Stimulated activated CD4-positive, alpha-beta T cell treated with anti-CD3 and anti-CD28 coated beads, Interleukin-1b, Interleukin-23, amount 100 ng/mL, for 48 hours (primary cell): Measurements from ENCODE around the gene SLC6A17.

Experiments used
- DNase-seq: peaks from one replicate; pipeline ENCODE4 v3.0.0-alpha.2; 2020

SLC6A17 gene

DNA sequence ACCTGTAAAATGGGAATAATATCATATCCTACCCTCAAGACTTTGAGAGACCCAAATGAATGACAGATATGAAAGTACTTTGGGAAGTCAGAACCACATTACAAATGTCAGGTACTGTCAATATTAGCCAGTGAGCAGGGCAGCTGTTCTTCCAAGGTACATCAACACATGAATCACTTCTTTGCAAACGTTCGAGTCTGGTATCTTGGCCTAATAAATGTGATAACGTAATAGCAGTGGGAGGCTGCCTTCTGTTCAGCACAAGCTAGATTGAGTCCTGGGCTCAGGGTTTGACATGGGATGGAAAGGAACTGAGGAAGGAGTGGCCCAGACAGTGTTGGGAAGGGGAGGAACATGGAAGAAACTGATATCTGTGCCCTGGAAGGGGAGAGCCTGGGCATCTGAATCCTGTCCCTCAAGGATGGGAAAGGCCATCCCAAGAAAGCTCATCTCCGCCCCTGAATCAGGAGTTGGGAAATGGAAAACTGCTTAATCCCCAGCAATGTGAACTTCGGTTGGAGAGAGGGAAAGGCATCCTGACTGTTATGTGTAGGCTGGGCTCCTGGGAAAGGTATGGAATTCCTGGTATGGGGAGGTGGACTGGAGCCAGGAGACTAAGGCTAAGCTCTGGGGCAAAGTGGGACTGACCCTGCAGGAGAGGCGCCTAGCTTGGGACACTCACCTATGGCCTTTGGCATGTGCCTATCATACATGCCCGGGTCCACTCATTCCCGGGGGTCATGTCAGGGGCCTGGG lies 74.1 kb downstream of the SLC6A17 start:
- no peak for DNase-seq

DNA sequence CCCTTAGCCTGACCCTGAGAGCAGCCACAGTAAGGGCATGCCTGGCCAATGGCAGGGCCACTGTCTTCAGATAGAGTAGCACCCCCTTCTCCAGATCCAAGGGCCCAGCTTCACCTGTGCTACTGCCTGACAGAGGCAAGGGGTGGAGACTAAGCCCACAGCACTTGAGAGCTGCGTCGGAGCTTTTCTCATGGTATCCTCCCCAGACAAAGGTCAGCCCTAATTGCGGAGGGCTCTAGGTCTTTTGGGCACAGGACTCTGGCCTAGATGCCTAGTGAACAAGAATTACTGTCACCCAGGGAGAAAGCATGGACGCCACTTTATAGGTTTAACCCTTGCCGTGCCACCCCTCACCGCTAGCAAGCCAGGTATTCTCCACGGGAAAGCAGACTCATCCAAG lies 74.9 kb downstream of the SLC6A17 start:
- DNase-seq: no peak

DNA sequence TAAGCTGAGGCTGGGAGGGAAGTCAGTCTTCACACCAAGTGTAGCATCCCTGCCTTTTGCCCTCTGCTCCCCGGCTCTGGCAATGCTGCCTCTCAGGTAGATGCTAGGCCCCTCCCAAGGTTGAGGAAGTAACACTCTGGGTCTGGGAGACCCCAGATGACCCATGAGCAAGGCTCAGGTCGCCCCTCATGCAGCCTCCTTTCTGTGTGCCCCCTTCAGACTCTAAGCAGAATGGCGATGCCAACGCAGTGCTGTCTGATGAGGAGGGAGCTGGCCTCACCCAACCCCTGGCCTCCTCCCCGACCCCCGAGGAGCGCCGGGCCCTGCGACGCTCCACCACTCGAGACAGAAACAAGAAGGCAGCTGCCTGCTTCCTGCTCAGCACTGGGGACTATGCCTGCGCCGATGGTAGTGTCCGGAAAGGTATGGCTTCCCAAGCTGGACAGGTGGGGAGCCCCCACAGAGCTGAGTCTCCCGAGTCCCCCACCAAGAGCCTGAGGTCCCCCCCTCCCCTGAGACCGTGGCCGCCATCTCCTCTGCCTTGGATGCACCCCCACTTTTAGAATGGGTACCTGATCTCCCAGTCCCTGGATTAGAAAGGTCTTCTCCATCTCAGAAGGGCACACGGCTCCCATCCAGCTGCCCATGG lies 75.6 kb downstream of the SLC6A17 start:
- DNase-seq: no peak

- DNase-seq: no peak
Measured at GRCh38 chr1:110227774-110228173, 77.5 kb downstream of the SLC6A17 start.

- DNase-seq: no peak
Measured at GRCh38 chr1:110228381-110228780, 78.1 kb downstream of the SLC6A17 start.

DNA sequence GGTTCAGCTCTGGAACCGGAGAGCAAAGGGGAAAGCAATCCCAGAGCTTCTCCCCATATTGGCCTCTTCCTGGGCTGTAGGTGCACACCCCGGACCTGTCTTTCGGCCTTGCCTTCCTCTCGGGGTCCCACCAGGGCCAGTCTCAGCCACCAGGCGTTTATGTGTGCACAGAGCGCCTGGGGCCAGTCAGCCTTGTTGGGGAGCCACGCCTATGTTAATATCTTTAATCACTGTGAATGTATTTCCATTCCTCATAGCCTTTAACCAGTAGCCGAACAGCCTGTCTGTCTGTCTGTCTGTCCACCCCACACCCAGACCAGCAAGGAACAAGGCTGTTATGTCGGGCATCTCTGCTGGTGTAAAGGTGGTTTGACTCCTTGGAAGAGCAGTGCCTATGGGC lies 78.6 kb downstream of the SLC6A17 start:
- no peak for DNase-seq

DNA sequence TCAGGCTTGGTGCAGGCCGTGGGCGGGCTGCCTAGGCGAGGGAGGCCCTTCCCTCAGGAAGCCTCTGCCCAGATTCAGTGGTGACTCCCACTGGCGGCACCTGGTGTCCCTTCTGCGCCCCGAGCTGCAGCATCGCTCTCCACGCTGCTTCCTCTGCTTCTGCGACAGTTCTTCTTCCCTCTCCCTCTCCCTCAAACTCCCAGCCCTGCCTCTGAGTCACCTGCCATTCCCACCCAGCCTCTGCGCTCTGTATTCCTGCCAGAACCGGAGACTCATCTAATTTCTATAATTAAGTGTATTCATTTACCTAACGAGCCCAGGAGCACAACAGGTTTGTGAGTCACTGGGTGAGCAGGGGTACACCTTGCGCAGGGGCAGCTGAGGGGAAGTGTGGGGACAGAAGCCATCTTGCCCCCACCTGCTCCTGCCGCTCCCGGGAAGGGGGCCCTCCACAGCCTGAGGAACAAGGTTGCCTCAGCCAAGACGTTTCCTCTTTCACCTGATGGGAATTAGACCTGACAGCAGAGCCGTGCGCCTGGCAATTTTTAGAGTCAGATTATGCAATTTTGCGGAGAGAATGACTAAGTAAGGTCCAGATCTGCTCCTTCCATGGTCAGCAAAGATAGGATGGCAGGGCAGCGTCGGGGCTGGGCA lies 79.2 kb downstream of the SLC6A17 start:
- DNase-seq: no peak

- no peak for DNase-seq
Measured at GRCh38 chr1:110230381-110231199, 80.3 kb downstream of the SLC6A17 start.

GRCh38 chr1:110233861-110234260 lies 83.6 kb downstream of the SLC6A17 start:
- DNase-seq: no peak

DNA sequence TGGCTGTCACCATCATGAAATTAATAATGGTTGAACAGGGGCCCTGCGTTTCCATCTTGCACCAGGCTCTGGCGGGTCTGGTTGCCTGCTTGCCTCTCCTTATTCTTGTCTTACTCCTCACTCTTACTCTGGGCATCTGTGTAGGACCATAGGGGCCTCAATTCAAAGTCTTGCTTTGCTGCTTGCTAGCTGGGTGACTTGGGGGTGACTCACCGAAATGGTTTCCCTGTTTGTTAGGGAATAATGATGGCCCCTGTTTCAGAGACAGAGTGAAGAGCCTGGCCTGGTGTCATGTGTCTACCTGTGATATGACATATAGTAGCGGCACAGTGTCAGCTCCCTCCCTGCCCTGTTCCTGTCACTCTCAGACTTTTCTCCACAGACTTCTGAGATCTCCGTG lies 84.4 kb downstream of the SLC6A17 start:
- no peak for DNase-seq

GRCh38 chr1:110235181-110235833 lies 85.0 kb downstream of the SLC6A17 start:
- DNase-seq: no peak

GRCh38 chr1:110235834-110236682 lies 85.8 kb downstream of the SLC6A17 start:
- peak; percentile 84 for DNase-seq

GRCh38 chr1:110237386-110238152 lies 87.3 kb downstream of the SLC6A17 start:
- no peak for DNase-seq

- no peak for DNase-seq
Measured at GRCh38 chr1:110239441-110240430, 89.4 kb downstream of the SLC6A17 start.

DNA sequence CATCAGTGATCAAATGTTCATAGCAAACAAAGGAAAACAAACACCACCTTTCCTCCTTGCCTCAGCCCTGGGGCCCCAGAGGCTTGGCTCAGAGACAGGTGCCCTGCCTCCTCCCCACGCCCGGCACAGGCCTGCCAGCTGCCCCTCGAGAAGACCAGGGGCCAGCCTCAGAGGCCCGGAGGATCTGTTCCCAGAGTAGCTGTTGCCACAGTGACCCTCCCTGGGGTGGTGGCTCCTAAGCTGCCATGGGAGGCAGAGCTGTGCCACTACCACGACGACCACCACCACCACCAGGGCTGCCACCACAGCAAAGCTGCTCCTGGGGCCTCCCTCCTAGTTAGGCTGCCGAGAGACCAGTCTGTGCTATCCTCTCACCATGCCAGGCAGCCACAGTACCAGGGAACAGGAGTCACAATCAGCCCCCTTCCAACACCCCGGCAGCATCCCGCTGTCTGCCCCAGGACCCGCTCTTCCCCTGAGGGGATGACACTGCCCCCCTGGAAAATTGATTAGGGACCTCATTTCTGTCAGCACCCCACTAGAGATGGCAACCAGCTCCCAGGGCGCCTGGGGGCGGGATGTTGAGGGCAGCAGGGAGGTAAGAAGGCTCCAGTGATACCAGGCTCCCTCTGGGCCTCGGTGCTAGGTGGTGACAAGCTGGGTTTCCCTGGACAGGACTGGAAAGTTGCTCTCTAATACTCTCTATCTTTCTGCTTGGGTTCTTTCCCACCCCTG lies 90.3 kb downstream of the SLC6A17 start:
- DNase-seq: no peak

DNA sequence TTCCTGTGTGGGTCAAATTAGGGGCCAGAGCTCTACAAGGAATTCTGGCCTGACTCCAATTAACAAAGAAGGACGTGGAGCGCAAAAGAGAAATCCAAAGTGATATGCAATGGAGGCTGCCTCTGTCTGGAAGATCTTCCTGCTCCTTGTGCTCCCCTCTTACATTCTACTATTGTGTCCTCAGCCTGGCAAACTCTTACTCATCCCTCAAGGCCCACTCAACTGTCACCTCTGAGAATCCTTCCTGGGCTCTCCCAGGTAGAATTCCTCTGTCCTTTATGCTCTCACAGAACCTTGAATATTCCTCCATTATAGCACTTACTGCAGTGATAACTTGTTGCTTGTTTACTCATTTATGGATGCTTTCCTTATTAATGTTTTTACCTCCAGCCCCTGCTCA lies 91.2 kb downstream of the SLC6A17 start:
- no peak for DNase-seq

GRCh38 chr1:110242062-110242461 lies 91.8 kb downstream of the SLC6A17 start:
- DNase-seq: no peak

GRCh38 chr1:110242731-110243130 lies 92.4 kb downstream of the SLC6A17 start:
- DNase-seq: no peak

DNA sequence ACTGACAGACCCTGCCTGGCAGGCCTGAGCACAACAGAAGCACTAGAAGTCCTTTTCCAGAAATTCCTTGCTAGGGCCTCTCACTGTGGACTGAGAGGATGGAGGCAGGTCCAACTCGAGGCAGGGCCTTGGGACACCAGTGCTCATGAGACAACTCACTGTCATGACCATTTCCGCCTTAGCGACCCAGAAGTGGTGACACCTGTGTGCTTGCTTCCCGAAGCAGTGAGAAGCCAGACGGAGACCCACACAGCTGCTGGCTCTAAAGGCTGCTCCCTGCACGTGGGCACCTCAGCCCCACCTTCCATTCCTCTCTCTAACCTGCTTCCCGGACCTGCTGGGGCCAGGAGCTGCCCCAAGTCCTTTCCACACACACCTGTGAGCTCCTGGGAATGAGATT lies 92.9 kb downstream of the SLC6A17 start:
- no peak for DNase-seq
